Neuron (in vitro differentiated cells): ENCODE measurements around the gene HMX1.

Source experiments
- H2AFZ ChIP-seq: one replicate; pipeline ENCODE4 v1.6.1; 2013; ENCODE audit warnings: low read depth, mild to moderate bottlenecking, inconsistent platforms, low read length, moderate library complexity
- H3K27me3 ChIP-seq: one replicate; pipeline ENCODE4 v1.6.1; 2013; ENCODE audit warnings: low read length; ENCODE audit not compliant: insufficient read depth
- H3K36me3 ChIP-seq: one replicate; pipeline ENCODE4 v1.6.1; 2013; ENCODE audit warnings: low read length; ENCODE audit not compliant: insufficient read depth
- H3K4me1 ChIP-seq: one replicate; pipeline ENCODE4 v1.6.1; 2013; ENCODE audit warnings: low read length; ENCODE audit not compliant: insufficient read depth
- H3K4me3 ChIP-seq: 2 replicates; pipeline ENCODE4 v1.5.1; 2013; ENCODE audit warnings: mild to moderate bottlenecking, low read length, moderate library complexity
- H3K9me3 ChIP-seq: one replicate; pipeline ENCODE4 v1.6.1; 2013; ENCODE audit warnings: low read length

The HMX1 gene

DNA sequence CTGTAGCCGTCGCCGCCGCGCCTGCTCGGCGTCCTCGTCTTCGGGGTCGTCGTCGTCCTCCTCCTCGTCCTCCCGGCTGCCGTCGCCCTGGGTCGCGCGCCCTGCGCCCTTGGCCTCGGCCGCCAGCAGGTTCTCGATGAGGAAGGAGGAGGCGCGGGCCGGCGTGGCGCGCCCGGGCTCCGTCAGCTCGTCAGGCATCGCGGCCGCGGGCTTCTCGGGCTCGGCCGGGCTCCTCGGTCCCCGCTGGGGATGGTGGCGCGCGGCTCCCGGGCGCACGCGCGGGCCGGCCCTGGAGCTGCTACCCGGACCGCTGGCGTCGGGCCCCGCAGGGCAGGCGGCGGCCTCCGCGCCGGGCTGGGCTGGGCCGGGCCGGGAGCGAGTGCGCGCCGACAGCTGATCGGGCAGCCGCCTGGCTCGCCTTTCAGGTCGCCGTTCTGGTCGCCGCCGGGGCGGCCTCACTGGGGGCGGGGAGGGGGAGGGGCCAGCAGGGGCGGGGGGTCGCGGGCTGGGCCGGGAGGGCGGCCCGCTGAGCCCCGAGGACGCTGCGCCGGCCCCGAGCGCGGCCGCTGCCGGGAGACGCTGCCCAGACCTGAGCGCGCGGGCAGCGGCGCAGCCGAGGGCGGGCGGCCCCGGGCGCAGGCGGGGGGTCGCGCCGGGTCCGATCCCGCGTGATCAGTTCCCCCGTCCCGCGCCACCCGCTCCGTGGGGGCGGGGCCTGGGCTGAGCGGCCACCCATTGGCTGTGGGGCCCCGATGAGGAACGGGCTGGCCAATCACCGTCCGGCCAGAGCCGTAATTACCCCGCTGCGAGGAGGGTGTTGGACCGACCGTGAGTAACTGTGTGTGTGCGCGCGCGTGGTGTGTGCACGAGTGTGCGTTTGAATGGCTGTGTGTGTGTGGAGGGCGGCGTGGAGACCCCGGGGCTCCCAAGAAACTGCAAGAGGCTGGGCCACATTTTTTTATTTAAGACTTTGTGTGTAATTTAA lies at the start of gene HMX1:
Gene HMX1, minus strand, starts transcription at position 423 of the 985 bp plus-strand sequence. Its CDS starts 225 bp downstream, at position 198.
- Histone ChIP-seq H2AFZ (no peak within 1 kb of the TSS), H3K4me1 (no peaks in the 10 kb centered on the region), H3K36me3 (no peaks in the 10 kb centered on the region), H3K27me3 (peaks cover 96% of the 10 kb centered on the region), H3K4me3 (peak within 1 kb of the TSS; percentile 10), H3K9me3 (no peaks in the 10 kb centered on the region)

DNA sequence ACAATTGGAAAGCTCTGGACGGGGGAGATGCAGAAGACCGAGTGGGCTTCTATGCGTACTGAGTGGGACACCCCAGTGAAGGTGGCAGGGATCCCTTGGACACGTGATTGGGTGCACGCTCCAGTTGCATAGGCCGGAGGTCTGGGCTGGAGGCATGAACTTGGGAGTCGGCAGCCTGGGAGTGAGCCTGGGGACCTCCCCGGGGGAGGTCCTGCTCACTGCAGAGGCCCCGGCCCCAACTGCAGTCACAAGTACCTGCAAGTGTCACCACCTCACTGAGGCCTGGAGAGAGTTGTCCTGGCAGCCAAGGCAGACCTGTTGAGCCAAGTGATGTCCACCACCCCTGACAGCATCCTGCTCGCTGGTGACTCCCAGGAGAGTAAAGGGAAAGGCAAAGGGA lies 49.3 kb upstream of the HMX1 start:
- Histone ChIP-seq H3K9me3 (no peaks in the 10 kb centered on the region), H3K4me1 (no peaks in the 10 kb centered on the region), H3K4me3 (no peak overlapping the region), H2AFZ (no peak overlapping the region), H3K36me3 (no peaks in the 10 kb centered on the region), H3K27me3 (no peaks in the 10 kb centered on the region)

DNA sequence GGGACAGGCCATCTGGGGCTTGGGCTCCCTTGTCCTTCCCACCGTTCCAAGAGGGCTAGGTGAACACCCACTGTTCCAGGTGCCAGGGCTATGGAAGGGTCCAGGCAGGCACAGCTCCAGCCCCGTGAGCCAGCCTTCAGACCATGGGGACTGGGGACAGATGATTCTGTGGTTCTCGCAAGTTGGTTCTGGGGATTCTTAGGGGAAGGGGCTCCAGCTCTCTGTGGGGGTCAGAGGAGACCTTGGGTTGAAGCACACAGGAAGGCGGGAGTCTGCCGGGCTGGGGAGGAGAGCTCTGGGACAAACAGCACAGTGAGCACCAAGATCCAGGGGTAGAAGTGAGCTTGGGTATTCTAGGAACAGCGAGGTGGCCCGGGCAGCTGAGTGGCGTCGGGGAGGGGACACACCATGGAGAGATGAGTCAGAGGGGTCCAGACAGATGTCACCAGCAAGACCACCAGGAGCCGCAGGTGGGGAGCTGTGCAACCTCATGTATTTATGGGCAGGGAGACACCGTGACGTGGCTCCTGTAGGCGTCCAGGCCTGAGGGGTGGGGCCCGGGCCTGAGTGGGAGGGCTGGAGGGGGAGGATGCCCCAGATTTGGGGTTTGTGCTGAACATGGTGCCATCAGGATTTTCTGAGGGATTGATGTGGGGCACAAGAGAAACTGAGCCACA lies 48.8 kb upstream of the HMX1 start:
- H3K9me3 ChIP-seq, result no peaks in the 10 kb centered on the region
- peaks cover 2% of the 10 kb centered on the region for H3K27me3 ChIP-seq
- no peak overlapping the region for H2AFZ ChIP-seq
- H3K4me1 ChIP-seq, result no peaks in the 10 kb centered on the region
- H3K4me3 ChIP-seq, result no peak overlapping the region
- no peaks in the 10 kb centered on the region for H3K36me3 ChIP-seq

DNA sequence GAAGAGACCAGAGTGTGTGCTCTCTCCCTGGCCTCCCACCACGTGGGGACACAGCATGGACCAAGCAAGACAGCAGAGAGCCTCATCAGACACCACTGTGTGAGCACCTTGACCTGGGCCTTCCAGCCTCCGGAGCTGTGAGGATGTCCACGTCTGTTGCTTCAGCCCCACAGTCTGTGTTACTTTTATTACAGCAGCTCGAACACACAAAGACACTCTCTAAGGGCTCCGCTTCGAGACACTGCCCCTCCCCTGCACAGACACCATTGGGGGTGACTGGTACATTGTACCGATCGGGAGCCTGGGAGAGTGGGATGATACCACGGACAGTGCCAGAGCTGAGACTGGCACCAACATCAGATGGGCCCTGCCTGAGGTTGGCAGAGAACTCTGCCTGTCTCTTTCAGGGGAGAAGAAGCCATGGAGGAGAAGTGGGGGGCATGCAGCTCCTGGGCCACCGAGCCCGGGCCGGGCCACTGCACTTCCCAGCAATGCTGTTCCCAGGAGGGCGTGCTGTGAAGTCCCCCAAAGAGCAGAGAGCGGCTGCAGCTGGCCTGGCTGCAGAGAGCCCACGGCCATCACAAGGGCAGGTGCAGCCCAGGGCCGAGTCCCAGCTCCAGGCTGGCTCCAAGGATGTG lies 48.1 kb upstream of the HMX1 start:
- no peak overlapping the region for H3K4me3 ChIP-seq
- H3K36me3 ChIP-seq, result no peaks in the 10 kb centered on the region
- no peak overlapping the region for H2AFZ ChIP-seq
- H3K4me1 ChIP-seq, result no peaks in the 10 kb centered on the region
- peaks cover 5% of the 10 kb centered on the region for H3K27me3 ChIP-seq
- no peaks in the 10 kb centered on the region for H3K9me3 ChIP-seq

DNA sequence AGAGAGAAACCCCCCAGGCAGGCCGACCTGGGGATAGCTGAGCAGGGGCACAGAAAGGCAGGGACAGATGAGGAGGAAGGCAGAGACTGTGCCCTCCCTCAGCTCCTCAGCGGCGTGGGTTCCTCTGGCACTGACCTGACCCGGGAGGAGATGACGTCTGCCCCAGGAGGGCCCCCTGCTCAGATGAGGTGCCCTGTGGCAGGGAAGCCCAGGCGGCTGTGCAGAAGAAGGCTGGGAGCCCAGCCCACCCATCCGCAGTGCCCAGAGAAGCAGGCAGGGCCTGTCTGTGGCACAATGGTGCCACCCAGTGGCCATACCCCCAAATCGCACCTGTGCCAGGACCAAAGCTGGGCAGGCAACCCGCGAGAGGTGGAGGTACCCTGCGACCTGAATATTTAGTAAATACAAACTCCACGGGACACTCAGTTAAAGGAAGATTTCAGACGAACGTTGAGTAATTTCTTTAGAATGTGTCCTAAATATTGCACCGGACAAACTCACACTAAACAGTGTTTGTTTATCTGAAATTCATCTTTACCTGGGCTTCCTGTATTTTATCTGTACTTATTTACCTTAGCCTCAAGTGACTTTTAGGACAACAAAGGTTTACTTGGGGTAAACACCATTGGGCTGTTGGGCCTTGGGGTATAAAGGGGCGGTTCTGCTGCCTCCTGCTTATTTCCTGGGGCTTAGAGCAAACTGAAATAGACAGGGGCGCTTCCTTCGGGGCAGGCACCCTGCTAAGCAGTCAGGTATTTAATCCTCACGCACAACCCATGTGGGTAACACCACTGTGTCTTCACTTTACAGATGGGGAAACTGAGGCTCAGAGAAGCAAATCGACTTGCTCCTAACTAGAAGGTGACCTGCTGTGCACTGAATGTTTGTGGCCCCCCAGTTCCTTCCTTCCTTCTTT lies 46.5 kb upstream of the HMX1 start:
- H3K27me3 ChIP-seq, result peaks cover 5% of the 10 kb centered on the region
- no peak overlapping the region for H2AFZ ChIP-seq
- H3K4me1 ChIP-seq, result no peaks in the 10 kb centered on the region
- no peak overlapping the region for H3K4me3 ChIP-seq
- H3K9me3 ChIP-seq, result no peaks in the 10 kb centered on the region
- H3K36me3 ChIP-seq, result no peaks in the 10 kb centered on the region

DNA sequence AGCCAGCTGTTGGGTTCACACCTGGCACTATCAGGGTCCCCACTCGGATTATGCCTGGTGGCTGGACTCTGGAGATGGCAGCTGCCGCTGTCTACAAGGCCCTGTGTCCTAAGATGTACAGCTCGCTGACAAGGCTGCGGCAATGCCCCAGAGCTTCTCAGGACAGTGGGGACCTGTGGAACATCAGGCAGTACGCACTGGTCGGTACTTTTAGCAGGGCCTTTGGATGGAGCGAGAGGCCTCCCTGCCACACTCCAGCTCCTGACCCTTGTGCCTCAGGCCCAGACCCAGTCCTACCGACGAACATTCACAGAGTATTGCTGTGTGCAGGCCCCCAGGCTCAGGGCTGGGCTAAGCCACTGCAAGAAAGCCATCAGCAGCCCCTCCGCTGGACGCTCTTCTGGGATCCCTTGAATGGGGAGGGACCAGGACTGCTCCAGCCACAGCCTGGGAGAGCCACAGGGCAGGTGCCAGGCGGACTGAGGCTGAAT lies 45.7 kb upstream of the HMX1 start:
- Histone ChIP-seq H2AFZ (no peak overlapping the region), H3K9me3 (no peaks in the 10 kb centered on the region), H3K27me3 (peaks cover 5% of the 10 kb centered on the region), H3K4me1 (no peaks in the 10 kb centered on the region), H3K4me3 (no peak overlapping the region), H3K36me3 (no peaks in the 10 kb centered on the region)

DNA sequence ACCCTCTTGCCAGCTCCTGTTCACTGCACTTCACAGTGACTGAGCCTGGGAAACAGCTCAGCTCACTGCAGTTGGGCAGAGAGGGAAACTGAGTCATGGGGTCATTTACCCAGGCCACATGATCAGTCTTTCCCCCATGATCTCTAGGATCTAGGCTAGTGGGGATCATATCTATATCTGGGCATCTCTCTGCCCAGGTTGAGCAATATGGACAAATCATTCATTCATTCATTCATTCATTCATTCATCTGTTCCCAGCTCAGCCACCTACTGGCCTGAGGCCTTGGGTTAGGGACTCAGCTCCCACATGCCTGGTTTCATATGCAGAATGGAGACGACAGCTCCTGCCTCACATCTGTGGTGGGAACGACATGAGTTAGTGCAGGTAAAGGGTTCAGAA lies 45.3 kb upstream of the HMX1 start:
- Histone ChIP-seq H3K36me3 (no peaks in the 10 kb centered on the region), H3K27me3 (peaks cover 5% of the 10 kb centered on the region)

DNA sequence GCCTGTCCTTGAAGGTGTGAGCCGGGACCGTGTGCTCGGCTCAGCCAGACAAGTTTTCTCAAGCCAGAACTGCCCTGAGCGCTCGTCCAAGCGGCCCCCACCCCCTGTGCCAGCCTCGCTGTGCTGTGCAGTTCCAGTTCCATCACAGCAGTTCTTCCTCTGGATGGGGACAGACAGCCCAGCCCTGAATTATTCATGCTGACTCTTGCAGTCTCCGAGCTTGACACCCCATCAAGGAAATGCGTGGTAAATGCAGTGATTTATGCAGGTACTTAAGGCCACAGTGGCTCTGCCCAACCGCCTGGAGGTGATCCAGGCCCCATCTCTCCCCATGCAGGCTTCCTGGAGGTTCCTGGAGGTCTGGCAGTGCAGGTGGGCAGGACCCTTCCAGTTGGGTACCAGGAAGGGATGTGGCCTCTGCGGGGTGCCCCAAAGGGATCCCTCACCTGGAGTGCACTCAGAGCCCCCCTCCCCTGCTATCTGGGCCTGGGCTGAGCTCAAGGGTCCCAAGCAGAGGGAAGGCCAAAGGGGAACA lies 44.8 kb upstream of the HMX1 start:
- Histone ChIP-seq H3K4me1 (no peaks in the 10 kb centered on the region), H2AFZ (no peak overlapping the region), H3K27me3 (peaks cover 6% of the 10 kb centered on the region), H3K9me3 (no peaks in the 10 kb centered on the region), H3K4me3 (no peak overlapping the region), H3K36me3 (no peaks in the 10 kb centered on the region)

More for the DNA sequence above, 45.3 kb upstream of the HMX1 start:
- Histone ChIP-seq H3K9me3 (no peaks in the 10 kb centered on the region), H3K4me1 (no peaks in the 10 kb centered on the region), H2AFZ (no peak overlapping the region), H3K4me3 (no peak overlapping the region)

DNA sequence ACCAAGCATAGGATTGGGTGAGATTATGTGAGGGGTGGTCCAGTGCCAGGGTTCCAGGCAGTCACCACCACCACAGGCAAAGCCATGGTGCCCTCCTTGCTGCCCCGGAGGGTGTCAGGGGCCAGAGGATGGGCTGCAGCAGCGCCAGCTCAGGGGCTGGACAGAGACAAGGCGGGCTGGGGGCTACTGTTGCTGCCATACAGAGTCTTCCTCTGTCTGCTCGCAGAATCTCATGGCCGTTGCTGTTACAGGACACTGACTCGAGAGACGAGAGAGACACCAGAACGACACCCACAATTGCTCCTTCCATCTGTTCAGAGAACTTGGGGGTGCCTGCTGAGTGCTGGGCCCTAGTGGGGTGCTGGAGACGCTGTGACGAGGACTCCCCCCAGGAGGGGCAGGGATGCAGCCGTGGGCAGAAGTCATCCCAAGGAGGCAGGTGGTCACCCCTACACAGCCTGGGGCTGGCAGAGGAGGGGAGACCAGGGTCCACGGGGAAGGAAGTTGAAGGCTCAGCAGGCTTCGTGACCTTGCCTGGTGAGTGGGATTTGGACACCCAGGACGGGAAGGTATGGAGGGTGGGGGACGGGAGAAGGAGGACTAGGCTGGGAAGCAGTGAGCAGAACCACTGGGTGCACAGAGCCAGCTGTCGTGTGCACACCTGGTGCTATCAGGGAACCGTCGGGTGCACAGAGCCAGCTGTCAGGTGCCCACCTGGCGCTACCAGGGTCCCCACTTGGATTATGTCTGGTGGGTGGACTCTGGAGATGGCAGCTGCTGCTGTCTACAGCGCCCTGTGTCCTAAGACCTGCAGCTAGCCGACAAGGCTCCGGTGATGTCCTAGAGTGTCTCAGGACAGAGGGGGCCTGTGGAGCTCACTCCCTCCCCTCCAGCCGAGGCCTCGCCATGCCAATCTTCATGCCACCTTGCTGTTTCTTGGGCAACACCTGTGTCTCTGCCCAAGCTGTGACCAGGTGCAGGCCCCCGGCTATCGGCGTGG lies 43.9 kb upstream of the HMX1 start:
- H3K36me3 ChIP-seq, result no peaks in the 10 kb centered on the region
- H3K4me1 ChIP-seq, result no peaks in the 10 kb centered on the region
- no peak overlapping the region for H3K4me3 ChIP-seq
- H2AFZ ChIP-seq, result no peak overlapping the region
- peaks cover 15% of the 10 kb centered on the region for H3K27me3 ChIP-seq
- H3K9me3 ChIP-seq, result no peaks in the 10 kb centered on the region

DNA sequence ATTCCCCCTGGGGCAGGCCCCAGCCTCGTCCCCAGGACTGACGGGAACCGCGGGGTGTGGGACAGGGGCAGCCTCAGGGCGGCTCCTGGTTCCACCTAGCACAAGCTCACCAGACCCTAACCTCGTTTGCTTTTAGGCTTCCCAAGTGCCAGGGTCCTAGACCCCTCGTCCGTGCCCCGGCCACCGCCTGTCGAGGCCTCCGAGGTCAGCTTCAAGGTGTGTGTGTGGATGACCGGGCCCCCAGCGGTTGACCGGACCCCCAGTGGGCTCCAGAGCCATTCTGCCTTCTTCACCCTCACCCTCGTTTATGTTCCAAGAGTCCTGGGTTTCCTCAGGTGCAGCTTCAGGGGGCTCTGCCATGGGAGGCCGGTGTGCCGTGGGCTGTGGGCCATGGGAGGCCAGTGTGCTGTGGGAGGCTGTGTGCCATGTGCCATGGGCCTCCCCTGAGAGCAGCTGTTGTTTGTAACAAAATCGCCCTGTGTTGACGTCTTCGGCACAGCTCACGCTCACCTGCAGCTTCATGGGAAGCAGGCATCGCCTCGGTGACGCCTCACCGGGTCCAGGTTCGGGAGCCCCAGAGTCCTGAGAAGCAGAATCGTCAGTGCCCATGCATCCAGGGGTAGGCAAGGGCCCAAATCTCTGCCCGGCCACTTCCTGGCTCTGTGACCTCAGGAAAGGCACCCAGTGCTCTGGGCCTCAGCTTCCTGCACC lies 43.0 kb upstream of the HMX1 start:
- H2AFZ ChIP-seq, result no peak overlapping the region
- H3K9me3 ChIP-seq, result no peaks in the 10 kb centered on the region
- no peak overlapping the region for H3K4me3 ChIP-seq
- H3K36me3 ChIP-seq, result no peaks in the 10 kb centered on the region
- peaks cover 16% of the 10 kb centered on the region for H3K27me3 ChIP-seq
- no peaks in the 10 kb centered on the region for H3K4me1 ChIP-seq
